ENCODE results near the gene LGALS9.

Gene LGALS9

GRCh38 chr17:27603421-27603770, 27.6 kb upstream of the LGALS9 start:
- TF ChIP-seq CTCF (IDR thresholded peaks at IDR 0.05; ENCODE audit: low read depth, low read length) = no peak
- H3K4me3 ChIP-seq (ENCODE audit: low read depth, low read length) = no peak overlapping the region

- H3K4me3 ChIP-seq (ENCODE audit: low read depth, low read length) = no peak overlapping the region
- TF ChIP-seq CTCF (IDR thresholded peaks at IDR 0.05; ENCODE audit: low read depth, low read length) = no peak
Measured at GRCh38 chr17:27603880-27604794, 26.9 kb upstream of the LGALS9 start.

- H3K4me3 ChIP-seq (ENCODE audit: low read depth, low read length) = no peak overlapping the region
- TF ChIP-seq CTCF (IDR thresholded peaks at IDR 0.05; ENCODE audit: low read depth, low read length) = no peak
Measured at GRCh38 chr17:27605409-27605808, 25.6 kb upstream of the LGALS9 start.

GRCh38 chr17:27607521-27608091, 23.4 kb upstream of the LGALS9 start:
- no peak for TF ChIP-seq CTCF (IDR thresholded peaks at IDR 0.05; ENCODE audit: low read depth, low read length)
- H3K4me3 ChIP-seq (ENCODE audit: low read depth, low read length) = no peak overlapping the region

- TF ChIP-seq CTCF (IDR thresholded peaks at IDR 0.05; ENCODE audit: low read depth, low read length) = no peak
- no peak overlapping the region for H3K4me3 ChIP-seq (ENCODE audit: low read depth, low read length)
Measured at GRCh38 chr17:27608328-27609230, 22.4 kb upstream of the LGALS9 start.

- H3K4me3 ChIP-seq (ENCODE audit: low read depth, low read length) = no peak overlapping the region
- TF ChIP-seq CTCF (IDR thresholded peaks at IDR 0.05; ENCODE audit: low read depth, low read length) = peak; percentile 54
Measured at GRCh38 chr17:27609611-27610303, 21.2 kb upstream of the LGALS9 start.

Measured in WI38 (cell line).